ENCODE data around the gene TSSK2.
A peak's percentile ranks its signal among the peaks of the same experiment; 100 is the strongest.

Gene TSSK2

DNA sequence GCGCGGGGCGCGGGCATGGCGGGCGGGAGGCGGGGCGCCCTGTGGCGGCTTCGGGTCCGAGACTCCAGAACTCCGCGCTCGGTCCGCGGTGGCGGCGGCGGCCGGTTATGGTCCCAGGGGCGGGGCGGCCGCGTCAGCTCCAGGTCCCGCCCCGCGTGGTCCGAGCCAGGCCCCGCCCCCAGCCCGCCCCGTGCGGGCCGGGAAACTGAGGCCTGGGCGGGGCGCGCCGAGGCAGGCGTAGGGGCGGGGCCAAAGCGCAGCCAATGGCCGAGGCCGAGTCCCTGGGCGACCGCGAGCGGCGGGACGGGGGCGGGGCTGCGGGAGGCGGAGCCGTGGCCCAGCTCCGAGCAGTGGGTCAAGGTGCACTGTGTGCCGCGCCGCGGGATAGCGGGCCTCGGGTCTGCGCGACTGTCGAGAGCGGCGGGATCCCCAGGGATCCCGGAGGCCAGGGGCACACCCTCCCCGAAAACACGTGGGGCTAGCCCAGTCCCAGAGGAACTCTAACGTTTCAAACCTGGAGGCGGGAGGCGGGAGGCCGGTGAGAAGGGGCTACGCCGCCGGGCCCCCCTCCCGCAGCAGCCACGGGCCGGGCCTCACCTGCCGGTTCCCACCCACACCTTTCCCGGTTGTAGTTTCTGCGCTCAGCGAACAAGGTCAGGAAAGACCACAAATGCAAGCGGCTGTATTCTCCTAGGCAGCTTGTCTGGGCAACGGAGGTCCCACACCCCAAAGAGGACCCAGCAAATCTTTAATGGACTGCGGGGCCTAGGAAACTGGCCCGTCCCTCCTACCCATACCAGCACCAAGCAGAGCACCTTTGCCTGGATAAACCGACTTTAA lies 47.8 kb downstream of the TSSK2 start, which contains the start of gene SLC25A1:
Gene SLC25A1 (minus strand): TSS at position 80 of the 840 bp plus-strand sequence. CDS start 63 bp downstream, at position 17.
- FAIRE-seq: peak; percentile 95

GRCh38 chr22:19179497-19180048 lies 48.5 kb downstream of the TSSK2 start:
- DNase-seq (ENCODE audit: insufficient read length, low spot score) (peak; percentile 79), FAIRE-seq (peak; percentile 86)
- no peak for TF ChIP-seq SPI1 (IDR thresholded peaks at IDR 0.05; ENCODE audit: low read depth, low read length)

More for the DNA sequence above, 47.8 kb downstream of the TSSK2 start, which contains the start of gene SLC25A1:
- peak; percentile 95 for DNase-seq (ENCODE audit: insufficient read length, low spot score)
- no peak for TF ChIP-seq POU2F2 (IDR thresholded peaks at IDR 0.05; ENCODE audit: low read depth, low read length)
- TF ChIP-seq POLR2A (IDR thresholded peaks at IDR 0.05; ENCODE audit: low read depth, low read length): no peak
- TF ChIP-seq TAF1 (IDR thresholded peaks at IDR 0.05; ENCODE audit: low read depth, low read length): no peak
- no peak for TF ChIP-seq POLR2AphosphoS5 (IDR thresholded peaks at IDR 0.05; ENCODE audit: low read depth, low read length)
- TF ChIP-seq PAX5 (IDR thresholded peaks at IDR 0.05; ENCODE audit: insufficient read depth, low read length, severe bottlenecking): no peak
- no peak for TF ChIP-seq SPI1 (IDR thresholded peaks at IDR 0.05; ENCODE audit: low read depth, low read length)

DNA sequence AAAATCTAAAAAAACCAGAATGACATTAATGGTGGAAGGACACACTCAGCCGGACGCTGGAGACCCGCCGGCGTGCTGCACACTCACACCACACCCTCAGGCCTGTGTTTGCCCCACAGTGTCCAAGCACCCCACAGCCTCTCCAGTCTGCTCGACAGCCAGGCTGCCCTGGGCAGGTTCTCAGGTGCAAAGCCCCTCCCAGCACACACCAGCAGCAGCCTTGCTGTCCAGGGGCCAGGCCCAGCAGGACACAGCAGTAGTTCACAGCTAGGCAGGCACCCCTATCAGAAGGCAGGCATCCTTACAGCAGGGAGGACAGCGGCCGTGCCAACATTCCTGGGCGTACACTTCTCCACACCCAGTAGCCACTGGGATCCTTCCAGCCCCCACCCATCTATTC lies 49.1 kb downstream of the TSSK2 start:
- no peak for FAIRE-seq
- TF ChIP-seq POLR2AphosphoS5 (IDR thresholded peaks at IDR 0.05; ENCODE audit: low read depth, low read length) (no peak), TAF1 (IDR thresholded peaks at IDR 0.05; ENCODE audit: low read depth, low read length) (no peak)
- no peak for DNase-seq (ENCODE audit: insufficient read length, low spot score)

DNA sequence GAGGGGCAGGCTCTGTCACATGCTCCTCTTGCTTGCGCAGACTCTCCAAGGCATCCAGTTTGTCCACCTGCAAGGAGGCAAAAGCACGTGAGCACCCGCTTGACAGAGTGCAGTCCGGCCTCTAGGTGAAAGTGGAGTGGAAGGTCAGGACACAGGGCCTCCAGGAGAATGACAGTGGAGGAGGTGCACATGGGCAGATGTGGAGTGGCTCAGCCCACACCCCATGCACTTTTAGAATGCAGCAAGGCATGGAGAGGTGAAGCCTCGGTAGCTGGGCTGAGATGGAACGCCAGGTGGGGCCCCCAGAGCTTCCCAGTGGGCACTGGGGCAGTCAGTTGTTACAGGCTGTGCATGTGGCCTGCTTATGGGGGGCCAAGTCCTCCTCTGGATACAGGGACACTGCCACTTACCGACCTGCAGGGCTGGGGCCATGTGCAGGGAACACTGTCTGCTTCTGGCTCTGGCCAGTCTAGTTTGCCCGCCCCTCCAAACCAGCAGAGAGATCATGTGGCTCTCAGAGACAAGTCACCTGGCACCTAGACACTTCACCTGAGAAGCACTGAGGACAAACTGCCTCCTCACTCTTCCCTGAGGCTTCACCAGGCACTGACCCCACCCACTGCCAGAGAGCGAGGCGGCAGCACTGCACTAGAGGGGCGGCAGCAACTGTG lies 49.8 kb downstream of the TSSK2 start:
- FAIRE-seq: no peak
- TF ChIP-seq PAX5 (IDR thresholded peaks at IDR 0.05; ENCODE audit: insufficient read depth, low read length, severe bottlenecking): no peak
- no peak for TF ChIP-seq TAF1 (IDR thresholded peaks at IDR 0.05; ENCODE audit: low read depth, low read length)
- TF ChIP-seq POLR2AphosphoS5 (IDR thresholded peaks at IDR 0.05; ENCODE audit: low read depth, low read length): no peak
- TF ChIP-seq SPI1 (IDR thresholded peaks at IDR 0.05; ENCODE audit: low read depth, low read length): no peak
- TF ChIP-seq POLR2A (IDR thresholded peaks at IDR 0.05; ENCODE audit: low read depth, low read length): no peak
- no peak for TF ChIP-seq POU2F2 (IDR thresholded peaks at IDR 0.05; ENCODE audit: low read depth, low read length)
- no peak for DNase-seq (ENCODE audit: insufficient read length, low spot score)

GRCh38 chr22:19181786-19182471 lies 50.8 kb downstream of the TSSK2 start:
- no peak for DNase-seq (ENCODE audit: insufficient read length, low spot score)
- TF ChIP-seq POLR2A (IDR thresholded peaks at IDR 0.05; ENCODE audit: low read depth, low read length) (no peak), TAF1 (IDR thresholded peaks at IDR 0.05; ENCODE audit: low read depth, low read length) (no peak), PAX5 (IDR thresholded peaks at IDR 0.05; ENCODE audit: insufficient read depth, low read length, severe bottlenecking) (no peak), POLR2AphosphoS5 (IDR thresholded peaks at IDR 0.05; ENCODE audit: low read depth, low read length) (no peak), POU2F2 (IDR thresholded peaks at IDR 0.05; ENCODE audit: low read depth, low read length) (no peak), SPI1 (IDR thresholded peaks at IDR 0.05; ENCODE audit: low read depth, low read length) (no peak)
- no peak for FAIRE-seq
